OCI-LY3 (cell line): ENCODE data around the gene NCAPG2.

ENCODE experiments used
- H2AFZ ChIP-seq: fragments of 200-600, 300-600 bp; shearing (Covaris generic); 2 replicates; pipeline ENCODE4 v1.6.0; 2014; ENCODE audit warnings: antibody characterized with exemption, low read depth, low read length
- H3K27ac ChIP-seq: fragments of 200-600, 300-600 bp; sonication (generic); 2 replicates; pipeline ENCODE4 v1.5.1; 2014; ENCODE audit warnings: mild to moderate bottlenecking, low read length, moderate library complexity, mixed read lengths
- H3K27me3 ChIP-seq: fragments of 200-600, 300-600 bp; sonication (generic); 2 replicates; pipeline ENCODE4 v1.6.1; 2014; ENCODE audit warnings: low read depth, low read length, mixed read lengths
- H3K36me3 ChIP-seq: fragments of 200-600, 300-600 bp; sonication (generic); replicated peaks from 2 replicates; pipeline ENCODE3; 2014; ENCODE audit warnings: low read depth, low read length, mixed read lengths
- H3K4me1 ChIP-seq: fragments of 300-600, 200-600 bp; sonication (generic); 2 replicates; pipeline ENCODE4 v1.6.1; 2014; ENCODE audit warnings: low read length, mixed read lengths
- H3K4me2 ChIP-seq: fragments of 200-600, 300-600 bp; sonication (generic); 2 replicates; pipeline ENCODE4 v1.6.1; 2014; ENCODE audit warnings: low read length, mixed read lengths
- H3K4me3 ChIP-seq: fragments of 300-600, 200-600 bp; sonication (generic); 2 replicates; pipeline ENCODE4 v1.5.1; 2014; ENCODE audit warnings: antibody characterized with exemption, mild to moderate bottlenecking, low read length, moderate library complexity
- H3K79me2 ChIP-seq: fragments of 300-600, 200-600 bp; shearing (Covaris generic); 2 replicates; pipeline ENCODE4 v1.6.1; 2014; ENCODE audit warnings: mild to moderate bottlenecking, low read length, mixed read lengths
- H3K9ac ChIP-seq: fragments of 300-600, 200-600 bp; shearing (Covaris generic); 2 replicates; pipeline ENCODE4 v1.6.0; 2014; ENCODE audit warnings: mild to moderate bottlenecking, low read length, moderate library complexity
- H3K9me3 ChIP-seq: fragments of 200-600, 300-600 bp; shearing (Covaris generic); 2 replicates; pipeline ENCODE4 v1.6.1; 2014; ENCODE audit warnings: low read length, mixed read lengths; ENCODE audit not compliant: insufficient read depth
- H4K20me1 ChIP-seq: fragments of 200-600, 300-600 bp; sonication (generic); 2 replicates; pipeline ENCODE4 v1.6.1; 2016; ENCODE audit warnings: low read length, mixed read lengths; ENCODE audit not compliant: insufficient read depth
- CTCF ChIP-seq: fragments of 200-600, 300-600 bp; sonication (generic); IDR thresholded peaks from 2 replicates; pipeline ENCODE4 v1.5.1; 2014; ENCODE audit warnings: antibody characterized with exemption, low read length, low read depth
- EZH2phosphoT487 ChIP-seq: fragments of 200-600 bp; shearing (Covaris generic); IDR thresholded peaks from 2 replicates; pipeline ENCODE4 v1.6.1; 2018; ENCODE audit warnings: antibody characterized with exemption, mixed run types, low read depth

NCAPG2 gene

GRCh38 chr7:158734861-158735260 lies 30.3 kb upstream of the NCAPG2 start:
- Histone ChIP-seq H3K9ac (no peak overlapping the region), H2AFZ (no peak overlapping the region), H3K4me1 (no peaks in the 10 kb centered on the region), H4K20me1 (no peaks in the 10 kb centered on the region), H3K79me2 (no peaks in the 10 kb centered on the region), H3K36me3 (peaks cover 11% of the 10 kb centered on the region), H3K9me3 (no peaks in the 10 kb centered on the region), H3K4me2 (no peak overlapping the region), H3K27ac (no peak overlapping the region), H3K27me3 (no peaks in the 10 kb centered on the region), H3K4me3 (no peak overlapping the region)
- no peak for TF ChIP-seq CTCF
- no peak for TF ChIP-seq EZH2phosphoT487

GRCh38 chr7:158733775-158734494 lies 29.3 kb upstream of the NCAPG2 start:
- Histone ChIP-seq H3K36me3 (peaks cover 8% of the 10 kb centered on the region), H2AFZ (no peak overlapping the region), H3K9ac (no peak overlapping the region), H3K27ac (no peak overlapping the region), H3K27me3 (no peaks in the 10 kb centered on the region), H4K20me1 (no peaks in the 10 kb centered on the region), H3K4me3 (no peak overlapping the region), H3K9me3 (no peaks in the 10 kb centered on the region), H3K4me2 (no peak overlapping the region), H3K4me1 (no peaks in the 10 kb centered on the region), H3K79me2 (no peaks in the 10 kb centered on the region)
- TF ChIP-seq CTCF, result 0 out of 2 replicates have a peak, but pooled peaks have one; percentile 5
- TF ChIP-seq EZH2phosphoT487, result no peak

GRCh38 chr7:158733220-158733519 lies 28.6 kb upstream of the NCAPG2 start:
- peaks cover 6% of the 10 kb centered on the region for H3K36me3 ChIP-seq

More at GRCh38 chr7:158733220-158733519, 28.6 kb upstream of the NCAPG2 start:
- H3K4me2 ChIP-seq, result no peak overlapping the region
- H3K79me2 ChIP-seq, result no peaks in the 10 kb centered on the region
- H3K27ac ChIP-seq, result no peak overlapping the region
- no peak overlapping the region for H3K9ac ChIP-seq
- H4K20me1 ChIP-seq, result no peaks in the 10 kb centered on the region
- H2AFZ ChIP-seq, result no peak overlapping the region
- H3K27me3 ChIP-seq, result no peaks in the 10 kb centered on the region
- no peak for TF ChIP-seq CTCF
- TF ChIP-seq EZH2phosphoT487, result no peak
- no peaks in the 10 kb centered on the region for H3K9me3 ChIP-seq
- H3K4me3 ChIP-seq, result no peak overlapping the region
- no peaks in the 10 kb centered on the region for H3K4me1 ChIP-seq
